Measurements from ENCODE around the gene ZNF853. TPM values are rescaled to one million over a fixed set of nuclear protein-coding genes. Genes with fewer than 3 reads are reported as not detected.

Gene ZNF853
- total RNA-seq, 1 experiment from 2014 or later: 1.0 TPM

DNA sequence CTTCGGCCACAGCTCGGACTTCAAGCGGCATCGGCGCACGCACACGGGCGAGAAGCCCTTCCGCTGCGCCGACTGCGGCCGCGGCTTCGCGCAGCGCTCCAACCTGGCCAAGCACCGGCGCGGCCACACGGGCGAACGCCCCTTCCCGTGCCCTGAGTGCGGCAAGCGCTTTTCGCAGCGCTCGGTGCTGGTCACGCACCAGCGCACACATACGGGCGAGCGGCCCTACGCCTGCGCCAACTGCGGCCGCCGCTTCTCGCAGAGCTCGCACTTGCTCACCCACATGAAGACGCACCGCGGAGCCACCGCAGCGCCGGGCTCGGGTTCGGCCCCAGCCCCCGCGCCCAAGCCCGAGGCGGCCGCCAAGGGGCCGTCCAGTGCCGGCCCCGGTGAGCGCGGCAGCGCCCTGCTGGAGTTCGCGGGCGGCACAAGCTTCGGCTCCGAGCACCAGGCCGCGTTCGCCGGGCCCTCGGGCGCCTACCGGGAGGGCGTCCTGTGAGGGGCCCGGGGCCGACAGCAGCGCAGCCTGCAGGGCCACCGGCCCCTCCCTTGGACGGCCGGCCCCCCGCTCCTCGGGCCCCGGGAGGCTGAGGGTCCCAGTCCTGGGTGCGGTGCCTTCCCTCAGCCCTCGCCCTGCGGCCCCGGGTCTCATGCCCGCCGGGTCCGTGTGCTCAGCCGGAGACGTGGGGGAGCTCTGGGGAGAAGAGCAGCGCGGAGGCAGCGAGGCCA lies 38.9 kb downstream of the ZNF853 start:
- peaks cover 37% of the 10 kb centered on the region for H3K36me3 ChIP-seq (ENCODE audit: low read depth, low read length)

DNA sequence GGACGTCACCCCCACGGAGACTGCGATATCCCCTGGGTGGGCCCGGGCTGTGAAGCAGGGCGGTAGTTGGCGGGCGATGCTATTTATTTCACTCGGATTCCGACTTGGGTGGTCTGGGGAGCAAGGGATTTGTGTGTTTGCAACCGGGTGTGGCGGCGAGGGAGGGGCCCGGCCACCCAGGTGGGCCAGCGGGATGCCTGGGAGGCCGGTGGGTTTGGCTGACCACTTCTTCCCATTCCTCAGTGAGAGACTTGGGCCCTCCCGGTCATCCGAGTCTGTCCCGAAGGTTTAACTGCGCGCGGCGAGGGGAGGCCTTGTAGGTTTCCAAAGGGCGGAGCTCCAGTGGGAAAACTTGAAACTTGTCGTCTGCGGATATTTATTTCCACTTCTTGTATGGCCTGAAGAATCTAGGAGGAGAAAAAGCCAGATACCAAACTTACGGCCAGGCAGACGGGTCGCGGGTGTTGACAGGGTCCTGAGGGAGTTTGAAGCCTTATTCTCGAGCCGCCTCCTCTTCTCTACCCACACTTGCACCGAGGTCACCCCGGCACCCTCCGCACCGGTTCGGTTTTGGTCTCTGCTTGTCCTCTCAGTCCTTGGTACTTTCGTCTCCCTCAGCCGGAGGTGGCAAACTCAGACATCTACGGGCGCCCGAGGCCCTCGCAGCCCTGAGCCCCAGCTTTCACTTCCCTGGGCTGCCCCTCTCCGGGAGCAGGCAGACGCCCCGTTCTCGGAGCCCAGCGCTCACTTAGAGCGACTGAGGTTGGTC lies 39.6 kb downstream of the ZNF853 start:
- H3K4me1 ChIP-seq (ENCODE audit: insufficient read depth, low read length): no peaks in the 10 kb centered on the region
- no peak overlapping the region for H2AFZ ChIP-seq (ENCODE audit: low read length)
- no peak overlapping the region for H3K4me3 ChIP-seq (ENCODE audit: low read length)
- no peaks in the 10 kb centered on the region for H3K79me2 ChIP-seq (ENCODE audit: low read length)
- H3K4me2 ChIP-seq (ENCODE audit: low read length): no peak overlapping the region
- H3F3A ChIP-seq (ENCODE audit: low read length, unreplicated experiment): no peaks in the 10 kb centered on the region
- H3K36me3 ChIP-seq (ENCODE audit: low read depth, low read length): peaks cover 30% of the 10 kb centered on the region
- ChIA-PET CTCF (no interaction called here), POLR2A (ENCODE audit: unreplicated experiment) (no interaction called here)
- no peaks in the 10 kb centered on the region for H3K9me3 ChIP-seq (ENCODE audit: low read length)
- no peaks in the 10 kb centered on the region for H4K20me1 ChIP-seq (ENCODE audit: low read length)
- DNase-seq (no peak), ATAC-seq (no peak)
- intact Hi-C loops (cut with micrococcal nuclease): no loop called here
- H3K9me2 ChIP-seq (replicated peaks; ENCODE audit: low read length): no peaks in the 10 kb centered on the region
- H3K9ac ChIP-seq (ENCODE audit: low read length): no peak overlapping the region
- no peaks in the 10 kb centered on the region for H3K27me3 ChIP-seq (ENCODE audit: low read length)
- TF ChIP-seq EZH2 (IDR thresholded peaks at IDR 0.05; ENCODE audit: low read length, unreplicated experiment) (no peak), EZH2phosphoT487 (IDR thresholded peaks at IDR 0.05; ENCODE audit: borderline replicate concordance, low read length) (no peak)
- TF ChIP-seq, protein P1, sequence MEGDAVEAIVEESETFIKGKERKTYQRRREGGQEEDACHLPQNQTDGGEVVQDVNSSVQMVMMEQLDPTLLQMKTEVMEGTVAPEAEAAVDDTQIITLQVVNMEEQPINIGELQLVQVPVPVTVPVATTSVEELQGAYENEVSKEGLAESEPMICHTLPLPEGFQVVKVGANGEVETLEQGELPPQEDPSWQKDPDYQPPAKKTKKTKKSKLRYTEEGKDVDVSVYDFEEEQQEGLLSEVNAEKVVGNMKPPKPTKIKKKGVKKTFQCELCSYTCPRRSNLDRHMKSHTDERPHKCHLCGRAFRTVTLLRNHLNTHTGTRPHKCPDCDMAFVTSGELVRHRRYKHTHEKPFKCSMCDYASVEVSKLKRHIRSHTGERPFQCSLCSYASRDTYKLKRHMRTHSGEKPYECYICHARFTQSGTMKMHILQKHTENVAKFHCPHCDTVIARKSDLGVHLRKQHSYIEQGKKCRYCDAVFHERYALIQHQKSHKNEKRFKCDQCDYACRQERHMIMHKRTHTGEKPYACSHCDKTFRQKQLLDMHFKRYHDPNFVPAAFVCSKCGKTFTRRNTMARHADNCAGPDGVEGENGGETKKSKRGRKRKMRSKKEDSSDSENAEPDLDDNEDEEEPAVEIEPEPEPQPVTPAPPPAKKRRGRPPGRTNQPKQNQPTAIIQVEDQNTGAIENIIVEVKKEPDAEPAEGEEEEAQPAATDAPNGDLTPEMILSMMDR (conservative IDR thresholded peaks at IDR 0.05; ENCODE audit: low read depth, low read length): no peak
- no TSS peak for BruUV-seq (replicated peaks)
- H3K27ac ChIP-seq (ENCODE audit: low read length): no peak overlapping the region

More for the DNA sequence above, 38.9 kb downstream of the ZNF853 start:
- Histone ChIP-seq H3K9me3 (ENCODE audit: low read length) (no peaks in the 10 kb centered on the region), H3K4me1 (ENCODE audit: insufficient read depth, low read length) (no peaks in the 10 kb centered on the region), H3K9ac (ENCODE audit: low read length) (no peak overlapping the region), H3K27ac (ENCODE audit: low read length) (no peak overlapping the region), H3K4me3 (ENCODE audit: low read length) (no peak overlapping the region), H3K27me3 (ENCODE audit: low read length) (no peaks in the 10 kb centered on the region), H3K4me2 (ENCODE audit: low read length) (no peak overlapping the region), H2AFZ (ENCODE audit: low read length) (no peak overlapping the region), H4K20me1 (ENCODE audit: low read length) (no peaks in the 10 kb centered on the region), H3K9me2 (replicated peaks; ENCODE audit: low read length) (no peaks in the 10 kb centered on the region), H3F3A (ENCODE audit: low read length, unreplicated experiment) (no peaks in the 10 kb centered on the region), H3K79me2 (ENCODE audit: low read length) (no peaks in the 10 kb centered on the region)
- ChIA-PET POLR2A (ENCODE audit: unreplicated experiment) (no interaction called here), CTCF (no interaction called here)
- BruUV-seq (replicated peaks): no TSS peak
- intact Hi-C loops (cut with micrococcal nuclease): no loop called here
- no peak for ATAC-seq
- DNase-seq: no peak
- no peak for TF ChIP-seq EZH2 (IDR thresholded peaks at IDR 0.05; ENCODE audit: low read length, unreplicated experiment)
- no peak for TF ChIP-seq EZH2phosphoT487 (IDR thresholded peaks at IDR 0.05; ENCODE audit: borderline replicate concordance, low read length)
- TF ChIP-seq, protein P1 (conservative IDR thresholded peaks at IDR 0.05; ENCODE audit: low read depth, low read length): no peak
